Measurements from ENCODE around the gene GOLGA6L7. TPM values are rescaled to one million over a fixed set of nuclear protein-coding genes. Genes with fewer than 3 reads are reported as not detected.

The GOLGA6L7 gene
- total RNA-seq, 1 donor from 2014 or later, result not detected

GRCh38 chr15:28888302-28888894 lies 40.0 kb upstream of the GOLGA6L7 start:
- Histone ChIP-seq H3K36me3 (ENCODE audit: insufficient read depth, low read length) (no peaks in the 10 kb centered on the region), H3K4me3 (ENCODE audit: insufficient read depth, low read depth, low read length) (no peak overlapping the region), H3K79me2 (ENCODE audit: insufficient read depth, low read length) (peaks cover 40% of the 10 kb centered on the region), H4K20me1 (ENCODE audit: insufficient read depth, low read length) (peaks cover 36% of the 10 kb centered on the region), H3K4me1 (ENCODE audit: insufficient read depth, low read length) (peaks cover 15% of the 10 kb centered on the region), H3K9ac (ENCODE audit: low read length) (no peak overlapping the region), H3K27ac (ENCODE audit: low read depth, low read length) (no peak overlapping the region), H2AFZ (ENCODE audit: low read depth, low read length) (no peak overlapping the region), H3K27me3 (ENCODE audit: insufficient read depth, low read length) (no peaks in the 10 kb centered on the region), H3K4me2 (ENCODE audit: low read length) (no peak overlapping the region), H3K9me3 (ENCODE audit: insufficient read depth, low read depth, low read length) (no peaks in the 10 kb centered on the region)
- H3K27me3 Mint-ChIP-seq (ENCODE audit: low read depth, unreplicated experiment), result peaks cover 5% of the 10 kb centered on the region
- no peak for DNase-seq (ENCODE audit: low read depth)
- H3K9me3 Mint-ChIP-seq (ENCODE audit: unreplicated experiment), result no peaks in the 10 kb centered on the region
- H3K36me3 Mint-ChIP-seq (ENCODE audit: low read depth, unreplicated experiment), result peaks cover 1% of the 10 kb centered on the region
- FAIRE-seq, result no peak
- no peak overlapping the region for H3K27ac Mint-ChIP-seq (ENCODE audit: unreplicated experiment)
- H3K4me1 Mint-ChIP-seq (ENCODE audit: low read depth, unreplicated experiment), result peaks cover 8% of the 10 kb centered on the region
- TF ChIP-seq EZH2 (IDR thresholded peaks at IDR 0.05; ENCODE audit: insufficient read depth, low read length), result no peak
- no peak overlapping the region for H3K4me3 Mint-ChIP-seq (ENCODE audit: unreplicated experiment)

GRCh38 chr15:28887339-28888174 lies 39.1 kb upstream of the GOLGA6L7 start:
- H4K20me1 ChIP-seq (ENCODE audit: insufficient read depth, low read length), result peaks cover 28% of the 10 kb centered on the region
- no peak overlapping the region for H3K27ac Mint-ChIP-seq (ENCODE audit: unreplicated experiment)
- FAIRE-seq, result no peak
- no peaks in the 10 kb centered on the region for H3K27me3 ChIP-seq (ENCODE audit: insufficient read depth, low read length)
- peaks cover 1% of the 10 kb centered on the region for H3K36me3 Mint-ChIP-seq (ENCODE audit: low read depth, unreplicated experiment)
- H3K9me3 ChIP-seq (ENCODE audit: insufficient read depth, low read depth, low read length), result no peaks in the 10 kb centered on the region
- H2AFZ ChIP-seq (ENCODE audit: low read depth, low read length), result no peak overlapping the region
- H3K4me1 Mint-ChIP-seq (ENCODE audit: low read depth, unreplicated experiment), result peaks cover 8% of the 10 kb centered on the region
- peaks cover 15% of the 10 kb centered on the region for H3K4me1 ChIP-seq (ENCODE audit: insufficient read depth, low read length)
- H3K9me3 Mint-ChIP-seq (ENCODE audit: unreplicated experiment), result no peaks in the 10 kb centered on the region
- no peaks in the 10 kb centered on the region for H3K36me3 ChIP-seq (ENCODE audit: insufficient read depth, low read length)
- no peak for DNase-seq (ENCODE audit: low read depth)
- peak overlapping the region; percentile 60 for H3K4me3 ChIP-seq (ENCODE audit: insufficient read depth, low read depth, low read length)
- peak overlapping the region; percentile 92 for H3K4me2 ChIP-seq (ENCODE audit: low read length)
- peak overlapping the region; percentile 86 for H3K4me3 Mint-ChIP-seq (ENCODE audit: unreplicated experiment)
- H3K27me3 Mint-ChIP-seq (ENCODE audit: low read depth, unreplicated experiment), result peaks cover 7% of the 10 kb centered on the region
- H3K27ac ChIP-seq (ENCODE audit: low read depth, low read length), result no peak overlapping the region
- TF ChIP-seq CTCF (IDR thresholded peaks at IDR 0.05; ENCODE audit: insufficient read depth, low read depth, low read length) (no peak), EZH2 (IDR thresholded peaks at IDR 0.05; ENCODE audit: insufficient read depth, low read length) (no peak)
- H3K9ac ChIP-seq (ENCODE audit: low read length), result peak overlapping the region; percentile 62
- H3K79me2 ChIP-seq (ENCODE audit: insufficient read depth, low read length), result peaks cover 40% of the 10 kb centered on the region

DNA sequence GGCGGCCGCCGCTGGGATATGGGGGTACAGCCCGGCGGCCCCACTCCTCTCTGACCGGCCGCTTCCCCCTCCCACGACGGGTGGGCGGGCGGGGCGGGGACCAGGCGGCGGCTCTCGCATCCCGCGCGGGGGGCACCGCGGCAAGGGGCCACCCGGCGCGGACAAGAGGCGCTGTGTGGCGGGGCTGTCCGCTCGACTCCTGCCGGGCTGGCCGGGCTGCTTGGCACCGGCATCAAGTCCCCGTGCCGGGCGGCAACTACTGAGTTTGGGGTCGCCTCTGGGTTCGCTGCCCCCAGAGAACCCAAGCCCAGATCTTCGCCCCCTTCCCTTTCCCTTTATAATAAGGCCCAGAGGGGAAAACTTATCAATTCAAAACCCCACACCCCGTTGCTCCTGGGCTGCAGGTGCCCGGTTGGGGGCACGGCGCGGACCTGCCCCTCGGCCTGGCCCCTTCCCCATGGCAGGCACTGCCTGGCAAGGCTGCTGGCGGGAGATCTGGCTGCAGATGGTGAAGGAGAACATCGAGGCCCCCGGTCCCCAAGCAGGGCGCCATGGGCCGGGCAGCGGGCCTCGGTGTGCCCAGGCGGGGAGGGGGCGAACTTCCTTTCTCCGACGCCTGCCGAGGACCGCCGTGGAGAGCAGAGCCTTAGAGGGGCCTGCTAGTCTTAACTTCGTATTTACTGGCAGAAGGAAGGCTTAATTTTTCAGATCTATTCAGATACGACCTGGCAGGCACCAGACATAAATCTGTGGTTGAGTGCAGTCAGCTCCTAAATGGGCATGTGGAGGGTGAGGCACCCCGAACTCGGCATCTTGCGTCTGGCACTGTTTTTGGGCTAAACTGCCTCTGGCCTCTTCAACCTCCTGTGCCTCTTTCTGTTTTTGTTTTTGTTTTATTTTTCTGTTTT lies 38.2 kb upstream of the GOLGA6L7 start:
- H3K27me3 ChIP-seq (ENCODE audit: insufficient read depth, low read length), result no peaks in the 10 kb centered on the region
- no peaks in the 10 kb centered on the region for H3K36me3 ChIP-seq (ENCODE audit: insufficient read depth, low read length)
- FAIRE-seq, result no peak
- peaks cover 15% of the 10 kb centered on the region for H3K4me1 ChIP-seq (ENCODE audit: insufficient read depth, low read length)
- TF ChIP-seq CTCF (IDR thresholded peaks at IDR 0.05; ENCODE audit: insufficient read depth, low read depth, low read length) (no peak), EZH2 (IDR thresholded peaks at IDR 0.05; ENCODE audit: insufficient read depth, low read length) (no peak)
- no peak for DNase-seq (ENCODE audit: low read depth)
- Mint-ChIP-seq H3K4me1 (ENCODE audit: low read depth, unreplicated experiment) (peaks cover 8% of the 10 kb centered on the region), H3K9me3 (ENCODE audit: unreplicated experiment) (no peaks in the 10 kb centered on the region), H3K27me3 (ENCODE audit: low read depth, unreplicated experiment) (peaks cover 7% of the 10 kb centered on the region), H3K27ac (ENCODE audit: unreplicated experiment) (peak overlapping the region; percentile 53), H3K4me3 (ENCODE audit: unreplicated experiment) (peak overlapping the region; percentile 86), H3K36me3 (ENCODE audit: low read depth, unreplicated experiment) (peaks cover 1% of the 10 kb centered on the region)
- peaks cover 39% of the 10 kb centered on the region for H3K79me2 ChIP-seq (ENCODE audit: insufficient read depth, low read length)
- peak overlapping the region; percentile 86 for H2AFZ ChIP-seq (ENCODE audit: low read depth, low read length)
- H4K20me1 ChIP-seq (ENCODE audit: insufficient read depth, low read length), result peaks cover 28% of the 10 kb centered on the region
- H3K9me3 ChIP-seq (ENCODE audit: insufficient read depth, low read depth, low read length), result no peaks in the 10 kb centered on the region
- H3K4me3 ChIP-seq (ENCODE audit: insufficient read depth, low read depth, low read length), result peak overlapping the region; percentile 60
- peak overlapping the region; percentile 66 for H3K9ac ChIP-seq (ENCODE audit: low read length)
- H3K27ac ChIP-seq (ENCODE audit: low read depth, low read length), result no peak overlapping the region
- H3K4me2 ChIP-seq (ENCODE audit: low read length), result peak overlapping the region; percentile 92

Measured in astrocyte (in vitro differentiated cells and primary cell).